Osteocyte (in vitro differentiated cells): ENCODE results near the gene ABAT. TPM values are rescaled to one million over a fixed set of nuclear protein-coding genes. Genes with fewer than 3 reads are reported as not detected.

Experiments
- DNase-seq: peaks from one replicate; pipeline ENCODE4 v3.0.0; 2021; ENCODE audit warnings: mixed read lengths; ENCODE audit not compliant: unreplicated experiment; ENCODE audit errors: extremely low spot score
- H3K27ac Mint-ChIP-seq: one replicate; pipeline ENCODE4 v1.8.0; 2021; ENCODE audit warnings: mild to moderate bottlenecking, mixed read lengths; ENCODE audit not compliant: unreplicated experiment
- H3K27me3 Mint-ChIP-seq: one replicate; pipeline ENCODE4 v1.8.0; 2021; ENCODE audit warnings: mixed read lengths; ENCODE audit not compliant: unreplicated experiment
- H3K36me3 Mint-ChIP-seq: one replicate; pipeline ENCODE4 v1.8.0; 2021; ENCODE audit warnings: mixed read lengths; ENCODE audit not compliant: unreplicated experiment
- H3K4me1 Mint-ChIP-seq: one replicate; pipeline ENCODE4 v1.8.0; 2021; ENCODE audit warnings: mixed read lengths; ENCODE audit not compliant: unreplicated experiment
- H3K4me3 Mint-ChIP-seq: one replicate; pipeline ENCODE4 v1.8.0; 2021; ENCODE audit warnings: mild to moderate bottlenecking, moderate library complexity, mixed read lengths; ENCODE audit not compliant: unreplicated experiment
- H3K9me3 Mint-ChIP-seq: one replicate; pipeline ENCODE4 v1.8.0; 2021; ENCODE audit warnings: mixed read lengths; ENCODE audit not compliant: unreplicated experiment
- CTCF ChIP-seq: fragments of 200-600 bp; sonication (generic); IDR thresholded peaks from 2 replicates; pipeline ENCODE4 v1.5.0; 2021; ENCODE audit warnings: antibody characterized with exemption, mild to moderate bottlenecking, moderate library complexity
- total RNA-seq: library from RNA; stranded (reverse); gene quantifications from 2 replicates; pipeline ENCODE4 v1.2.1, GENCODE V29; 2021

Gene ABAT
- total RNA-seq, 1 donor from 2014 or later: 3.0 TPM

- Mint-ChIP-seq H3K36me3 (no peaks in the 10 kb centered on the region), H3K9me3 (no peaks in the 10 kb centered on the region)
These were observed 82.3 kb downstream of the ABAT start for GRCh38 chr16:8756755-8757154.

GRCh38 chr16:8758022-8758421 is 83.6 kb downstream of the ABAT start:
- Mint-ChIP-seq H3K4me1 (no peaks in the 10 kb centered on the region), H3K4me3 (no peak overlapping the region), H3K9me3 (no peaks in the 10 kb centered on the region), H3K27me3 (no peaks in the 10 kb centered on the region), H3K27ac (no peak overlapping the region), H3K36me3 (no peaks in the 10 kb centered on the region)
- no peak for DNase-seq
- no peak for TF ChIP-seq CTCF

More at GRCh38 chr16:8756755-8757154, 82.3 kb downstream of the ABAT start:
- H3K27me3 Mint-ChIP-seq: no peaks in the 10 kb centered on the region
- no peak overlapping the region for H3K27ac Mint-ChIP-seq
- DNase-seq: no peak
- H3K4me1 Mint-ChIP-seq: peaks cover 4% of the 10 kb centered on the region
- TF ChIP-seq CTCF: no peak
- H3K4me3 Mint-ChIP-seq: no peak overlapping the region

- Mint-ChIP-seq H3K27me3 (no peaks in the 10 kb centered on the region), H3K27ac (no peak overlapping the region), H3K36me3 (no peaks in the 10 kb centered on the region), H3K4me3 (no peak overlapping the region), H3K4me1 (no peaks in the 10 kb centered on the region), H3K9me3 (no peaks in the 10 kb centered on the region)
- TF ChIP-seq CTCF: no peak
- no peak for DNase-seq
These were observed 85.6 kb downstream of the ABAT start for GRCh38 chr16:8760021-8760420.

GRCh38 chr16:8761078-8761477 is 86.7 kb downstream of the ABAT start:
- DNase-seq: no peak
- H3K27ac Mint-ChIP-seq: no peak overlapping the region
- no peaks in the 10 kb centered on the region for H3K36me3 Mint-ChIP-seq
- H3K27me3 Mint-ChIP-seq: no peaks in the 10 kb centered on the region
- no peaks in the 10 kb centered on the region for H3K4me1 Mint-ChIP-seq
- no peak overlapping the region for H3K4me3 Mint-ChIP-seq
- H3K9me3 Mint-ChIP-seq: no peaks in the 10 kb centered on the region
- TF ChIP-seq CTCF: no peak

- H3K36me3 Mint-ChIP-seq: no peaks in the 10 kb centered on the region
- no peaks in the 10 kb centered on the region for H3K9me3 Mint-ChIP-seq
- no peaks in the 10 kb centered on the region for H3K4me1 Mint-ChIP-seq
- no peaks in the 10 kb centered on the region for H3K27me3 Mint-ChIP-seq
- no peak for TF ChIP-seq CTCF
- H3K4me3 Mint-ChIP-seq: no peak overlapping the region
- DNase-seq: no peak
- no peak overlapping the region for H3K27ac Mint-ChIP-seq
These were observed 87.8 kb downstream of the ABAT start for GRCh38 chr16:8762254-8762653.
